Lower leg skin (tissue), 4 donors: Measurements from ENCODE around the gene CNPPD1. TPM values are rescaled to one million over a fixed set of nuclear protein-coding genes. Genes with fewer than 3 reads are reported as not detected.

ENCODE experiments used
- DNase-seq, 2 donors: peaks; one replicate each; pipeline ENCODE4 v3.0.0-alpha.2; 2019; ENCODE audit warnings: low spot score in 2 of 2
- H3K4me3 ChIP-seq: fragments of 200-600 bp; sonication (generic); 2 replicates; pipeline ENCODE4 v1.5.1; 2017; ENCODE audit warnings: mild to moderate bottlenecking, low read depth; ENCODE audit not compliant: poor library complexity, severe bottlenecking
- CTCF ChIP-seq, 3 donors: fragments of 450-650 bp; IDR thresholded peaks; one replicate each; pipeline ENCODE4 v1.5.1; 2016; ENCODE audit warnings: antibody characterized with exemption in 3 of 3, mild to moderate bottlenecking in 3 of 3, moderate library complexity in 2 of 3
- POLR2A ChIP-seq, 2 donors: fragments of 450-650 bp; IDR thresholded peaks; one replicate each; pipeline ENCODE4 v1.6.1; 2016 to 2017; ENCODE audit warnings: antibody characterized with exemption in 2 of 2, mild to moderate bottlenecking in 1 of 2, moderate library complexity in 1 of 2
- WGBS, 2 donors: methylation state at CpG; one replicate each; pipeline ENCODE4 v1.1.5; 2018; 5-methylcytosine and 5-hydroxymethylcytosine counted together
- intact Hi-C: fragments of 100-400 bp; cut with DNase I; formaldehyde crosslinking; loops from one replicate; pipeline ENCODE4 v1.15.0; 2023; ENCODE audit warnings: low total_unique reads
- total RNA-seq, 4 donors: library from RNA; depleted of rRNA; stranded (reverse); fragments of >200 nt; gene quantifications; one replicate each; pipeline ENCODE4 v1.1.0, GENCODE V29; 2016

Gene CNPPD1
- total RNA-seq, 4 donors from 2014 or later, result 48.0 to 76.7 (median 66.9) TPM

- DNase-seq, result peak; percentile 46 to 90
- WGBS, 2 donors, result 3% methylated on average over 37 to 41 of the region's 45 CpGs
- intact Hi-C loops, result no loop called here
- TF ChIP-seq CTCF (IDR thresholded peaks at IDR 0.05), result no peak
- TF ChIP-seq POLR2A (IDR thresholded peaks at IDR 0.05), result no peak
- H3K4me3 ChIP-seq, result peak overlapping the region; percentile 75
These were observed 1.9 kb upstream of the CNPPD1 start for GRCh38 chr2:219178377-219179175.

GRCh38 chr2:219177552-219178376 lies 1.0 kb upstream of the CNPPD1 start, which contains the start of gene RETREG2:
Gene RETREG2 (plus strand): TSS chr2:219178275. CDS start chr2:219178353, 78 bp downstream.
- 0 to 1% methylated on average over 20 to 35 of the region's 67 CpGs for WGBS, 2 donors
- peak within 1 kb of the TSS; percentile 91 for H3K4me3 ChIP-seq
- DNase-seq, result peak; percentile 92 to 98
- TF ChIP-seq POLR2A (IDR thresholded peaks at IDR 0.05), result peak in 1 of 2 donors; percentile 73
- no peak for TF ChIP-seq CTCF (IDR thresholded peaks at IDR 0.05)
- intact Hi-C loops, result no loop called here

GRCh38 chr2:219175928-219176817 lies 552 bp downstream of the CNPPD1 start:
- intact Hi-C loops, result no loop called here
- no peak for TF ChIP-seq POLR2A (IDR thresholded peaks at IDR 0.05)
- TF ChIP-seq CTCF (IDR thresholded peaks at IDR 0.05), result no peak
- H3K4me3 ChIP-seq, result peak overlapping the region; percentile 91
- peak; percentile 44 to 90 for DNase-seq
- 1 to 3% methylated on average over 26 to 33 of the region's 45 CpGs for WGBS, 2 donors

GRCh38 chr2:219175486-219175885 lies 1.2 kb downstream of the CNPPD1 start:
- H3K4me3 ChIP-seq, result no peak overlapping the region
- peak in 1 of 2 donors; percentile 62 for DNase-seq
- no peak for TF ChIP-seq CTCF (IDR thresholded peaks at IDR 0.05)
- TF ChIP-seq POLR2A (IDR thresholded peaks at IDR 0.05), result no peak
- intact Hi-C loops, result no loop called here
- WGBS, 2 donors, result 77 to 86% methylated on average over 7 of the region's 7 CpGs

- TF ChIP-seq POLR2A (IDR thresholded peaks at IDR 0.05) (no peak), CTCF (IDR thresholded peaks at IDR 0.05) (no peak)
- H3K4me3 ChIP-seq, result no peak overlapping the region
- DNase-seq, result peak in 1 of 2 donors; percentile 77
- intact Hi-C loops, result no loop called here
- WGBS, 2 donors, result 69 to 80% methylated on average over 7 of the region's 7 CpGs
These were observed 1.9 kb downstream of the CNPPD1 start for GRCh38 chr2:219174801-219175200.
